Glutamatergic neuron (in vitro differentiated cells): ENCODE measurements around the gene SPTBN1. TPM values are rescaled to one million over a fixed set of nuclear protein-coding genes. Genes with fewer than 3 reads are reported as not detected.

Experiments
- DNase-seq: peaks from one replicate; pipeline ENCODE4 v3.0.0; 2022
- H3K27ac Mint-ChIP-seq: one replicate; pipeline ENCODE4 v1.8.0; 2020; ENCODE audit warnings: mild to moderate bottlenecking, mixed read lengths, inconsistent platforms; ENCODE audit not compliant: unreplicated experiment
- H3K27me3 Mint-ChIP-seq: one replicate; pipeline ENCODE4 v1.8.0; 2020; ENCODE audit warnings: mild to moderate bottlenecking, moderate library complexity, mixed read lengths, inconsistent platforms; ENCODE audit not compliant: unreplicated experiment
- H3K36me3 Mint-ChIP-seq: one replicate; pipeline ENCODE4 v1.8.0; 2020; ENCODE audit warnings: mild to moderate bottlenecking, mixed read lengths, inconsistent platforms; ENCODE audit not compliant: unreplicated experiment
- H3K4me1 Mint-ChIP-seq: one replicate; pipeline ENCODE4 v1.8.0; 2020; ENCODE audit warnings: mild to moderate bottlenecking, low read depth, mixed read lengths, inconsistent platforms; ENCODE audit not compliant: unreplicated experiment
- H3K4me3 Mint-ChIP-seq: one replicate; pipeline ENCODE4 v1.8.0; 2020; ENCODE audit warnings: mild to moderate bottlenecking, mixed read lengths, inconsistent platforms; ENCODE audit not compliant: unreplicated experiment
- H3K9me3 Mint-ChIP-seq: one replicate; pipeline ENCODE4 v1.8.0; 2020; ENCODE audit warnings: mild to moderate bottlenecking, moderate library complexity, mixed read lengths, inconsistent platforms; ENCODE audit not compliant: unreplicated experiment
- total RNA-seq: library from RNA; stranded (reverse); fragmentation: NEBNext Ultra II Directional; extraction: Animal tissue kit (Norgen Biotek cat#: 25700); gene quantifications from one replicate; pipeline ENCODE4 v1.2.1, GENCODE V29; 2021; ENCODE audit not compliant: unreplicated experiment
- TF ChIP-seq, protein P1 (sequence below): fragments of 200-600 bp; sonication (generic); IDR thresholded peaks from one replicate; pipeline ENCODE4 v1.5.0; 2021; ENCODE audit not compliant: partially characterized antibody, unreplicated experiment

SPTBN1 gene
- total RNA-seq, 1 donor from 2014 or later, result 385 TPM

DNA sequence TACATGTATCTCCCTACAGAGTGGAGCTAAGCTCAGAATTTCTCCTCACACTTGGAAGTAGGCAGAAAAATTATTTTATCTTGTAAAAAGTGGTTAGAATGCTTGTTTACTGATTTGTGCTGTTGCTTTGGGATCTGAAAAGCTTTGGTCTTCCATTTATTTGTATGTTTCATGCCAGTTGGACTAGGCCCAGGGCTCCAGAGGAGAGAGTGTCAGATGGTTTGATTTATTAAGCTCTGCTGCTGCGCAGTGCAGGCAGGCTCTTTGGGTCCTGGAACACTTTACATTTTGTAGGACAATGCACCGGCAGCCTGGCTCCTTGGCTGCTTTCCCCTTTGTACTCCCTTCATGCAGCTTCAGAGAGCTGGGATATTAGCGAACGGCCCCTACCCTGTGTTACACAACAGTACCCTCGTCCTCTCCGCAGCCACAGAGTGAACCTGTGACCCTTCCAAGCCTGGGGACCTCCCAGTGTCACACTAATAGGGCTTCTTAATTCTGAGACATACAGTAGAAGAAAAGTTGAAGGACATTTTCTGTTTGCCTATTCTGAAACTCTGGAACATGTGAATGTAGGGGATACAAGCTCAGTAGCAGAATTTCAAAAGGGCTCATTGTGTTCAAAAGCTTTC is 210.6 kb downstream of the SPTBN1 start:
- no peak overlapping the region for H3K4me3 Mint-ChIP-seq
- peaks cover 23% of the 10 kb centered on the region for H3K36me3 Mint-ChIP-seq
- no peak for DNase-seq
- no peaks in the 10 kb centered on the region for H3K4me1 Mint-ChIP-seq
- H3K9me3 Mint-ChIP-seq, result peaks cover 7% of the 10 kb centered on the region
- TF ChIP-seq, protein P1, sequence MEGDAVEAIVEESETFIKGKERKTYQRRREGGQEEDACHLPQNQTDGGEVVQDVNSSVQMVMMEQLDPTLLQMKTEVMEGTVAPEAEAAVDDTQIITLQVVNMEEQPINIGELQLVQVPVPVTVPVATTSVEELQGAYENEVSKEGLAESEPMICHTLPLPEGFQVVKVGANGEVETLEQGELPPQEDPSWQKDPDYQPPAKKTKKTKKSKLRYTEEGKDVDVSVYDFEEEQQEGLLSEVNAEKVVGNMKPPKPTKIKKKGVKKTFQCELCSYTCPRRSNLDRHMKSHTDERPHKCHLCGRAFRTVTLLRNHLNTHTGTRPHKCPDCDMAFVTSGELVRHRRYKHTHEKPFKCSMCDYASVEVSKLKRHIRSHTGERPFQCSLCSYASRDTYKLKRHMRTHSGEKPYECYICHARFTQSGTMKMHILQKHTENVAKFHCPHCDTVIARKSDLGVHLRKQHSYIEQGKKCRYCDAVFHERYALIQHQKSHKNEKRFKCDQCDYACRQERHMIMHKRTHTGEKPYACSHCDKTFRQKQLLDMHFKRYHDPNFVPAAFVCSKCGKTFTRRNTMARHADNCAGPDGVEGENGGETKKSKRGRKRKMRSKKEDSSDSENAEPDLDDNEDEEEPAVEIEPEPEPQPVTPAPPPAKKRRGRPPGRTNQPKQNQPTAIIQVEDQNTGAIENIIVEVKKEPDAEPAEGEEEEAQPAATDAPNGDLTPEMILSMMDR, result no peak
- no peak overlapping the region for H3K27ac Mint-ChIP-seq
- H3K27me3 Mint-ChIP-seq, result peaks cover 5% of the 10 kb centered on the region

DNA sequence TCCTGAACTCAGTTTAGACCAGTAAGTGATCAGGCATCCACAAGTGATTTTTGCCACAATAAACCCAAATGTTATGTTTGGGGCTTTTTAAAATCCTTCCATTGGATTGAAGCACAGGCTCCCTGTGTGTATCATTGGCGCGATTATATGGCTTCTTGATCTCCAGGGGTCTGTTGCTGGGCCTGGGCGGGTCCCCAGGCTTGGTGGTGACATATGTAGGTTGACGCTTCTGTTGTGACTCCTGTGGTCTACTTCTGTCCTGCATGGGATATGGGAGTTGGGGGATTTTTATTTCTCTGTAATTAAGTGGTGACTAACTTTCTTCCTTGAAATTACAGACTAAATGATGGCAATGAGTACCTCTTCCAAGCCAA is 211.1 kb downstream of the SPTBN1 start:
- Mint-ChIP-seq H3K27ac (no peak overlapping the region), H3K9me3 (peaks cover 7% of the 10 kb centered on the region), H3K4me3 (no peak overlapping the region), H3K36me3 (peaks cover 23% of the 10 kb centered on the region), H3K27me3 (peaks cover 5% of the 10 kb centered on the region), H3K4me1 (no peaks in the 10 kb centered on the region)
- TF ChIP-seq, protein P1, result no peak
- DNase-seq, result no peak

DNA sequence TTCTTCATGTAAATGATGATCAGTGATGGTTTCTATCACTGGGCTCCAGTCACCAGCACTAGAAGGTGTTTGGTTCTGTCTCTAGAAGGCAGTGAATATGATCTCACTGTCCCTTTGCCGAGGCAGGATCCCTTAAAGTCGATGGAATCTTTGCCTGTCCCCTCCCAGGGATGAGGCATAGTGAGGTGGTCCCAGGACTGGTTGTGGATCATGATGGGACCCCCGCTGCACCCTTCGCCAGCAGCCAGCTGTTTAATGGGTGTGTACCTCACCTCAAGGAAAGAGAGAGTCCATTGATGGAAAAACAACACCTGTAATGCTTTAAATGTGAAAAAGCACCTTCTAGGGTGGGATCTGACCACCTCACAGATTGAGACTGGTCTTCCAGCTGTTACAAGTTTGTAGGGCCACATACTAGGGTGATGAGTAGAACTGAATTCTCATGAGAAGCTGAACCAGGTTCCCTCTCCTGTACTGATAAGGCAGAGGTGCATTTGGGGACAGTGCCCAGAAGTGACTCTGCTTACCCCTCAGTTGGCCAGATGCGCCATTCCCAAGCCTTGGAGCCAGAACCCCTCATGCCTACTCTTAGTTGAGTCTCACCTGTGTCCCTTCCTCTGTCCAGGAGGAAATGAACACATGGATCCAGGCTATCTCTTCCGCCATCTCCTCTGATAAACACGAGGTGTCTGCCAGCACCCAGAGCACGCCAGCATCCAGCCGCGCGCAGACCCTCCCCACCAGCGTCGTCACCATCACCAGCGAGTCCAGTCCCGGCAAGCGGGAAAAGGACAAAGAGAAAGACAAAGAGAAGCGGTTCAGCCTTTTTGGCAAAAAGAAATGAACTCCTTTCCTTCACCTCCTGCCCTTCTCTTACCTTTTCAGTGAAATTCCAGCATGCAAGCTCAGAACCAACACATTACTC is 211.9 kb downstream of the SPTBN1 start:
- H3K27ac Mint-ChIP-seq, result peak overlapping the region; percentile 43

DNA sequence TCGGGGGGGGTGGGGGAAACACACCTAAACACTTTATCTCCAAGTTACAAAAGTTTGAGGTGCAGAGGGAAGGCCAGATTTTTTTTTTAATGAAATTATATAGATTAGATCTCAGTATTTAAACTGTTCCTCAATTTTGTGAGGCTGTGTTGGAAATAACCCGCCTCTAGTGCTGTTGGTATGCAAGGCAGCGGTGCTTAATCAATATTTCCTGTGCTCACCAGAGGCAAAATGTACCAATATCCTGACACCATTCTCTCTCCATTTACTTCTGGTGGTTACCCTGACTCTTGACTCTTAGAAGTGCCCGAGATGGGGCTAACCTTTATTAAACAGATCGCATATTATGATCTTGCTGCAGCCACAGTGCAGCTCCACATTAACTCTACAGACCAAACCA is 212.6 kb downstream of the SPTBN1 start:
- TF ChIP-seq, protein P1, result no peak
- Mint-ChIP-seq H3K4me3 (no peak overlapping the region), H3K9me3 (peaks cover 7% of the 10 kb centered on the region), H3K27ac (no peak overlapping the region), H3K27me3 (peaks cover 3% of the 10 kb centered on the region), H3K4me1 (no peaks in the 10 kb centered on the region), H3K36me3 (peaks cover 23% of the 10 kb centered on the region)
- no peak for DNase-seq

More for the DNA sequence above, 211.9 kb downstream of the SPTBN1 start:
- Mint-ChIP-seq H3K4me3 (no peak overlapping the region), H3K36me3 (peaks cover 23% of the 10 kb centered on the region), H3K9me3 (peaks cover 7% of the 10 kb centered on the region), H3K27me3 (peaks cover 3% of the 10 kb centered on the region), H3K4me1 (no peaks in the 10 kb centered on the region)
- TF ChIP-seq, protein P1, result no peak
- no peak for DNase-seq
